WERI-Rb-1 (cell line): ENCODE data around the gene TNFAIP8L1.
A peak's percentile ranks its signal among the peaks of the same experiment; 100 is the strongest.

Experiments
- DNase-seq: peaks from one replicate; pipeline ENCODE4 v3.0.0-alpha.2; 2020
- H3K27ac ChIP-seq: fragments of 250-450 bp; sonication (Bioruptor Pico); 2 replicates; pipeline ENCODE4 v1.5.1; 2020; ENCODE audit warnings: mild to moderate bottlenecking, moderate library complexity
- H3K27me3 ChIP-seq: fragments of 250-450 bp; sonication (Bioruptor Pico); 2 replicates; pipeline ENCODE4 v1.5.1; 2021; ENCODE audit warnings: mild to moderate bottlenecking, low read depth, moderate library complexity; ENCODE audit not compliant: insufficient read depth, severe bottlenecking
- H3K36me3 ChIP-seq: fragments of 250-450 bp; sonication (Bioruptor Pico); 2 replicates; pipeline ENCODE4 v1.5.1; 2020; ENCODE audit warnings: mild to moderate bottlenecking, moderate library complexity
- H3K4me3 ChIP-seq: 2 replicates; pipeline ENCODE4 v1.5.1; 2011; ENCODE audit warnings: low read depth, mild to moderate bottlenecking, control low read depth, low read length
- H3K9me3 ChIP-seq: fragments of 250-450 bp; sonication (Bioruptor Pico); 2 replicates; pipeline ENCODE4 v1.5.1; 2021; ENCODE audit warnings: mild to moderate bottlenecking, moderate library complexity; ENCODE audit not compliant: severe bottlenecking
- TF ChIP-seq, protein P1 (sequence below): IDR thresholded peaks from 2 replicates; pipeline ENCODE4 v1.5.1; 2011; ENCODE audit warnings: low read depth, mild to moderate bottlenecking, control low read depth, inconsistent platforms, low read length

The TNFAIP8L1 gene

GRCh38 chr19:4671185-4671851 is 32.0 kb downstream of the TNFAIP8L1 start:
- Histone ChIP-seq H3K27ac (peak overlapping the region; percentile 89), H3K27me3 (no peaks in the 10 kb centered on the region), H3K36me3 (peaks cover 27% of the 10 kb centered on the region), H3K4me3 (peak overlapping the region; percentile 29), H3K9me3 (no peaks in the 10 kb centered on the region)
- TF ChIP-seq, protein P1, sequence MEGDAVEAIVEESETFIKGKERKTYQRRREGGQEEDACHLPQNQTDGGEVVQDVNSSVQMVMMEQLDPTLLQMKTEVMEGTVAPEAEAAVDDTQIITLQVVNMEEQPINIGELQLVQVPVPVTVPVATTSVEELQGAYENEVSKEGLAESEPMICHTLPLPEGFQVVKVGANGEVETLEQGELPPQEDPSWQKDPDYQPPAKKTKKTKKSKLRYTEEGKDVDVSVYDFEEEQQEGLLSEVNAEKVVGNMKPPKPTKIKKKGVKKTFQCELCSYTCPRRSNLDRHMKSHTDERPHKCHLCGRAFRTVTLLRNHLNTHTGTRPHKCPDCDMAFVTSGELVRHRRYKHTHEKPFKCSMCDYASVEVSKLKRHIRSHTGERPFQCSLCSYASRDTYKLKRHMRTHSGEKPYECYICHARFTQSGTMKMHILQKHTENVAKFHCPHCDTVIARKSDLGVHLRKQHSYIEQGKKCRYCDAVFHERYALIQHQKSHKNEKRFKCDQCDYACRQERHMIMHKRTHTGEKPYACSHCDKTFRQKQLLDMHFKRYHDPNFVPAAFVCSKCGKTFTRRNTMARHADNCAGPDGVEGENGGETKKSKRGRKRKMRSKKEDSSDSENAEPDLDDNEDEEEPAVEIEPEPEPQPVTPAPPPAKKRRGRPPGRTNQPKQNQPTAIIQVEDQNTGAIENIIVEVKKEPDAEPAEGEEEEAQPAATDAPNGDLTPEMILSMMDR, result no peak
- DNase-seq, result peak; percentile 45

GRCh38 chr19:4673216-4673615 is 33.9 kb downstream of the TNFAIP8L1 start:
- TF ChIP-seq, protein P1, result no peak
- H3K27me3 ChIP-seq, result no peaks in the 10 kb centered on the region
- H3K36me3 ChIP-seq, result peaks cover 22% of the 10 kb centered on the region
- DNase-seq, result no peak
- H3K9me3 ChIP-seq, result no peaks in the 10 kb centered on the region
- no peak overlapping the region for H3K27ac ChIP-seq
- no peak overlapping the region for H3K4me3 ChIP-seq

DNA sequence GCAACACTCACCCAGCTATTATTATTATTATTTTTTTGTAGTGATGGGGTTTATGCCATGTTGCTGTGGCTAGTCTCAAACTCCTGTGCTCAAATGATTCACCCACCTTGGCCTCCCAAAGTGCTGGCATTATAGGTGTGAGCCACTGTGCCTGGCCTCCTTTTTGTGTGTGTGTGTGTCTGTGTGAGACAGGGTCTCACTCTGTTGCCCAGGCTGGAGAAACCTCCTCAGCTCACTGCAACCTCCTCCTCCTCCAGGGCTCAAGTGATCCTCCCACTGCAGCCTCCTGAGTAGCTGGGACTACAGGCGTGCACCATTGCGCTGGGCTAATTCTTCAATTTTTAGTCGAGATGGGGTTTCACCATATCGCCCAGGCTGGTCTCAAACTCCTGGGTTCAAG is 34.4 kb downstream of the TNFAIP8L1 start:
- Histone ChIP-seq H3K36me3 (peaks cover 22% of the 10 kb centered on the region), H3K4me3 (no peak overlapping the region), H3K9me3 (no peaks in the 10 kb centered on the region), H3K27me3 (no peaks in the 10 kb centered on the region), H3K27ac (no peak overlapping the region)
- DNase-seq, result no peak
- TF ChIP-seq, protein P1, result no peak

GRCh38 chr19:4675346-4675745 is 36.0 kb downstream of the TNFAIP8L1 start:
- peaks cover 22% of the 10 kb centered on the region for H3K36me3 ChIP-seq
- no peak overlapping the region for H3K27ac ChIP-seq
- no peak for DNase-seq
- no peaks in the 10 kb centered on the region for H3K9me3 ChIP-seq
- TF ChIP-seq, protein P1, result no peak
- H3K27me3 ChIP-seq, result no peaks in the 10 kb centered on the region
- H3K4me3 ChIP-seq, result no peak overlapping the region

DNA sequence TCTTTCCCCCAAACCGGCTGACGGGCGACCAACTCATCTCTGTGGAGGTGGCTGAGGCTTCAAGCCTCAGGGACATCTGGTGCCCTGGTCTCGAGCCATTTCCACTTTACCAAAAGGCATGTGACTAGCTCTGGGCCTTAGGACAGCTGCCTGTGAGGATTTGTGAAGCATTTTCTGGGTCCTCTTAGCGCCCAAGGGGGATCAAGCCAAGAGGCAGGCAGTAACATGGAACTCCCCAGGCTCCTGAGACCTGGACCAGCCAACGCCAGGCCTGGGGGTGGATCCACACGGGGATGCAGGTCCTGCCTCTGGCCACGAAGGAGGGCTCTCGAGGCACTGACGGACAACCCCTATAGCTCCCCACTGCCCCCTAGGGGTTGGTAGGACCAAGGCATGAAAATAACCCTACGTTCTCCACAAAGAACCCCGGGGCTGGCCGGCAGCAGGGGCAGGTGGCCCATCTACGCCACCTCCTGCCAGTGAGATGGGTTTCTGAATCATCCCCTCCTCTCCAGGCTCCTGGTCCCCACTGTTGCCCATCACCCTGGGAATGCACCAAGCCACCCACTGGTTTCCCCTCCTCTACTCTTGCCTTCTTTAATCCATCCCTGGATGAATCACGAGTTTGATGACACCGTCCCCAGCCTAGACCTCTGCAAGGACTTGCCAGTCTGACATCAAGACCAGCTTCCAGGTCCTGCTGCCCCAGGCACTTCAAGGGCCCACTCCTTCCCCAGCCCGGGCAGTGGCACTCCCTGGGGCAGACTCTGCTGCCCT is 37.8 kb downstream of the TNFAIP8L1 start:
- TF ChIP-seq, protein P1, result peak; percentile 90
- H3K27ac ChIP-seq, result peak overlapping the region; percentile 29; the same call in 1 of the 2 replicates
- peaks cover 33% of the 10 kb centered on the region for H3K36me3 ChIP-seq
- no peak overlapping the region for H3K4me3 ChIP-seq
- no peaks in the 10 kb centered on the region for H3K27me3 ChIP-seq
- peak; percentile 87 for DNase-seq
- H3K9me3 ChIP-seq, result no peaks in the 10 kb centered on the region
